ENCODE data around the gene FLNB. TPM values are rescaled to one million over a fixed set of nuclear protein-coding genes. Genes with fewer than 3 reads are reported as not detected.

Gene FLNB
- total and polyA plus RNA-seq, 2 of the 13 experiments (the other 11 are each of a cell fraction or from before 2014, with no cell fraction given) = 106 to 130 TPM

DNA sequence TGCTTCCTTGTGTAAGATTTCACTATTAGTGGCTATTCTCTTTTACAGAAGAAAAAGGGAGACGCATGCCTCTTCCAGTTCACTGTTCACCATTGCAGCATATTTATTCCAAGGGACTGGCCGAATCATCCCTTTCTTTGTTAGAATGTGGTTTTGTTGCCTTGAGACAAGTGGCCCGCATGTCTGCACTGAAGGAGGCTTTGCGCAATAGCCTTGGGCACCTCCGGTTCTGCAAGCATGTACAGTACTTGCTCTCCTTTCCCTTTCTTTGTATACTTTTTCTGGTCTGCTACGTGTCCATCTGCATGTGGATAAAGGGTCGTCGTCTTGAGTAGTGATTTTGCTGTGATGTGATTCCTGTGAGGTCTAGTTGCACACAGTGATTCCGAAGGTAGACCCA is 43.0 kb downstream of the FLNB start (continued):
- TF ChIP-seq ZNF800 (CRISPR knock-in tag; IDR thresholded peaks at IDR 0.05) = no peak
- no peak for TF ChIP-seq ZNF274 (CRISPR knock-in tag; IDR thresholded peaks at IDR 0.05)
- TF ChIP-seq PAF1 (CRISPR knock-in tag; IDR thresholded peaks at IDR 0.05) = no peak
- TF ChIP-seq ZXDC (CRISPR knock-in tag; IDR thresholded peaks at IDR 0.05) = no peak
- no peak for TF ChIP-seq ZNF883 (CRISPR knock-in tag; IDR thresholded peaks at IDR 0.05; ENCODE audit: not compliant biosample characterization)
- no peak for TF ChIP-seq MTA3 (CRISPR knock-in tag; IDR thresholded peaks at IDR 0.05)
- no peak for TF ChIP-seq HBP1 (CRISPR knock-in tag; IDR thresholded peaks at IDR 0.05; ENCODE audit: low read depth)
- no peak for TF ChIP-seq GABPA (IDR thresholded peaks at IDR 0.05; ENCODE audit: low read depth, low read length)
- peak; percentile 22; the same call in 1 of the 2 replicates for TF ChIP-seq GABPA (CRISPR knock-in tag; IDR thresholded peaks at IDR 0.05; ENCODE audit: low read depth)
- peak; percentile 82 for TF ChIP-seq CEBPB (IDR thresholded peaks at IDR 0.05; ENCODE audit: borderline replicate concordance, low read depth, low read length)
- 0 out of 2 replicates have a peak, but pooled peaks have one; percentile 19 for TF ChIP-seq TBX2 (CRISPR knock-in tag; IDR thresholded peaks at IDR 0.05; ENCODE audit: borderline replicate concordance)
- TF ChIP-seq ZNF660 (CRISPR knock-in tag; IDR thresholded peaks at IDR 0.05; ENCODE audit: borderline replicate concordance, low read depth) = no peak
- TF ChIP-seq ZNF580 (CRISPR knock-in tag; IDR thresholded peaks at IDR 0.05; ENCODE audit: borderline replicate concordance, low read depth) = no peak
- no peak for TF ChIP-seq BATF2 (CRISPR knock-in tag; IDR thresholded peaks at IDR 0.05)
- TF ChIP-seq DRAP1 (CRISPR knock-in tag; IDR thresholded peaks at IDR 0.05) = no peak
- TF ChIP-seq SNAPC2 (CRISPR knock-in tag; IDR thresholded peaks at IDR 0.05) = no peak
- TF ChIP-seq CEBPG (CRISPR knock-in tag; IDR thresholded peaks at IDR 0.05) = peak; percentile 87
- TF ChIP-seq ARHGAP35 (CRISPR knock-in tag; IDR thresholded peaks at IDR 0.05; ENCODE audit: borderline replicate concordance) = no peak
- no peak for TF ChIP-seq ZNF570 (CRISPR knock-in tag; IDR thresholded peaks at IDR 0.05; ENCODE audit: borderline replicate concordance)
- no peak for TF ChIP-seq ZNF224 (CRISPR knock-in tag; IDR thresholded peaks at IDR 0.05)
- no peak for TF ChIP-seq SP2 (CRISPR knock-in tag; IDR thresholded peaks at IDR 0.05)
- no peak for TF ChIP-seq SOX6 (IDR thresholded peaks at IDR 0.05)
- TF ChIP-seq SOX6 (CRISPR knock-in tag; IDR thresholded peaks at IDR 0.05) = no peak
- no peak for TF ChIP-seq ETS1 (CRISPR knock-in tag; IDR thresholded peaks at IDR 0.05)
